Sigmoid colon (tissue), 4 donors: ENCODE data around the gene RHBDF2.

Experiments
- CTCF ChIP-seq, 4 experiments: fragments of 450-650 bp in 3 of 4; fragments of 200-600 bp in 1 of 4; IDR thresholded peaks; one replicate each; pipeline ENCODE4 v1.5.1; 2016 to 2019; ENCODE audit warnings: antibody characterized with exemption in 4 of 4, mild to moderate bottlenecking in 3 of 4, moderate library complexity in 2 of 4
- POLR2A ChIP-seq, 2 donors: fragments of 450-650 bp; IDR thresholded peaks; one replicate each; pipeline ENCODE4 v1.6.1; 2016; ENCODE audit warnings: antibody characterized with exemption in 2 of 2, mild to moderate bottlenecking in 2 of 2, moderate library complexity in 2 of 2
- POLR2AphosphoS5 ChIP-seq, 4 donors: sonication (generic); formaldehyde crosslinking; IDR thresholded peaks; one replicate each; pipeline ENCODE4 v1.6.1; 2017; ENCODE audit warnings: antibody characterized with exemption in 4 of 4

DNA sequence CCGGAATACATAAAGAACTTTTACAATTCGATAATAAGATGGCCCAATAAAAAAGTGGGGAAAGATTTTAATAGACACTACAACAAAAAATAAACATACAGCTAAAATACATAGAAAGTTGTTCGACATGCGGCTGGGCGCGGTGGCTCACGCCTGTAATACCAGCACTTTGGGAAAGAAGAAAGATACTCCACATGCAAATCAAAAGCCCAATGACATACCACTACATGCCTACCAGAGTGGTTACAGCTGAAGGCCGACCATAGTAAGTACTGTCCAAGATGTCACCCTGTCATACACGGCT lies 47.9 kb upstream of the RHBDF2 start:
- TF ChIP-seq CTCF (IDR thresholded peaks at IDR 0.05): no peak
- no peak for TF ChIP-seq POLR2A (IDR thresholded peaks at IDR 0.05)
- TF ChIP-seq POLR2AphosphoS5 (IDR thresholded peaks at IDR 0.05): no peak
